Lung (tissue), 12 donors: Measurements from ENCODE around the gene GPR141. TPM values are rescaled to one million over a fixed set of nuclear protein-coding genes. Genes with fewer than 3 reads are reported as not detected.
A peak's percentile ranks its signal among the peaks of the same experiment; 100 is the strongest.

ENCODE experiments used
- ATAC-seq: fragments of 200-7000 bp; cut with Tn5 transposase; one replicate; pipeline ENCODE4 v1.9.1; 2020; ENCODE audit warnings: moderate number of reproducible peaks; ENCODE audit not compliant: insufficient read depth, low FRiP score
- DNase-seq, 3 donors: peaks; one replicate each; pipeline ENCODE4 v3.0.0-alpha.2; 2013 to 2017
- H3K27ac ChIP-seq, 2 donors: one replicate each; pipeline ENCODE4 v1.5.1; 2013; ENCODE audit warnings: mild to moderate bottlenecking in 2 of 2, moderate library complexity in 2 of 2, control low read depth in 1 of 2, inconsistent platforms in 1 of 2, low read depth in 1 of 2, low read length in 1 of 2
- H3K27me3 ChIP-seq, 3 donors: one replicate each; pipeline ENCODE4 v1.5.1; 2013; ENCODE audit warnings: low read length in 2 of 3; ENCODE audit not compliant: control insufficient read depth in 3 of 3, insufficient read depth in 3 of 3
- H3K36me3 ChIP-seq, 4 donors: one replicate each; pipeline ENCODE4 v1.5.1; 2013; ENCODE audit warnings: low read length in 4 of 4, mild to moderate bottlenecking in 1 of 4, moderate library complexity in 1 of 4; ENCODE audit not compliant: control insufficient read depth in 4 of 4, insufficient read depth in 4 of 4
- H3K4me1 ChIP-seq, 5 donors: one replicate each; pipeline ENCODE4 v1.5.1; 2013; ENCODE audit warnings: low read length in 5 of 5, mild to moderate bottlenecking in 2 of 5, moderate library complexity in 1 of 5; ENCODE audit not compliant: control insufficient read depth in 5 of 5, insufficient read depth in 5 of 5
- H3K4me3 ChIP-seq: one replicate; pipeline ENCODE4 v1.5.1; 2013; ENCODE audit warnings: mild to moderate bottlenecking, control low read depth, moderate library complexity
- H3K9ac ChIP-seq, 2 donors: one replicate each; pipeline ENCODE4 v1.5.1; 2013; ENCODE audit warnings: low read length in 2 of 2, control low read depth in 1 of 2; ENCODE audit not compliant: insufficient read depth in 1 of 2
- H3K9me3 ChIP-seq, 4 donors: one replicate each; pipeline ENCODE4 v1.5.1; 2013; ENCODE audit warnings: low read length in 3 of 4, mild to moderate bottlenecking in 1 of 4, moderate library complexity in 1 of 4; ENCODE audit not compliant: control insufficient read depth in 4 of 4, insufficient read depth in 3 of 4
- CTCF ChIP-seq: IDR thresholded peaks from 2 replicates; pipeline ENCODE4 v1.5.1; 2012; ENCODE audit warnings: mild to moderate bottlenecking; ENCODE audit errors: control extremely low read depth, extremely low read depth
- WGBS, 2 donors: extraction: QIAGEN DNeasy Blood & Tissue Kit; methylation state at CpG; one replicate each; pipeline ENCODE4 v1.1.7; 2013; 5-methylcytosine and 5-hydroxymethylcytosine counted together
- polyA plus RNA-seq, 2 donors: library from polyadenylated mRNA; stranded (reverse); fragments of 200-250 nt; gene quantifications; one replicate each; pipeline ENCODE4 v1.2.1, GENCODE V29; 2013
- total RNA-seq, 2 donors: library from RNA; depleted of rRNA in 1 of 2; stranded (reverse); fragments of >200 nt in 1 of 2; gene quantifications; one replicate each; pipeline ENCODE4 v1.2.1, GENCODE V29; 2014 to 2021
- donor health status: control.
- donor health status: control.
- donor health status: Bipolar disorder and iron deficiency.
- donor health status: healthy.
- donor health status: DM: yes; HTN: yes; CAD: no.

The GPR141 gene
- total and polyA plus RNA-seq, 4 donors, result 0.39 to 8.7 (median 4.7) TPM

GRCh38 chr7:37709631-37710509 is 26.3 kb downstream of the GPR141 start:
- Histone ChIP-seq H3K4me3 (no peak overlapping the region), H3K27me3 (no peaks in the 10 kb centered on the region), H3K36me3 (no peaks in the 10 kb centered on the region), H3K9me3 (no peaks in the 10 kb centered on the region), H3K4me1 (peaks cover 0 to 19% (median 9%) of the 10 kb centered on the region in 5 donors), H3K27ac (no peak overlapping the region), H3K9ac (no peak overlapping the region)
- no peak for TF ChIP-seq CTCF
- WGBS, 2 donors, result 77 to 89% methylated on average over 5 of the region's 5 CpGs
- DNase-seq, result no peak
- ATAC-seq, result no peak

- no peak overlapping the region for H3K4me3 ChIP-seq
- no peak for TF ChIP-seq CTCF
- H3K27ac ChIP-seq, result no peak overlapping the region
- 41 to 63% methylated on average over 2 of the region's 2 CpGs for WGBS, 2 donors
- DNase-seq (peak in 2 of 3 donors; percentile 17 to 49), ATAC-seq (no peak)
- peaks cover 0 to 5% (median under 1%) of the 10 kb centered on the region in 5 donors for H3K4me1 ChIP-seq
- H3K9me3 ChIP-seq, result no peaks in the 10 kb centered on the region
- H3K36me3 ChIP-seq, result no peaks in the 10 kb centered on the region
- no peaks in the 10 kb centered on the region for H3K27me3 ChIP-seq
- no peak overlapping the region for H3K9ac ChIP-seq
Measured at GRCh38 chr7:37713613-37714012, 30.0 kb downstream of the GPR141 start.

GRCh38 chr7:37714606-37715005 is 31.0 kb downstream of the GPR141 start:
- WGBS, 2 donors, result 11 to 36% methylated on average over 2 of the region's 2 CpGs
- DNase-seq, result peak in 1 of 3 donors; percentile 61
- TF ChIP-seq CTCF, result no peak
- no peaks in the 10 kb centered on the region for H3K36me3 ChIP-seq
- no peaks in the 10 kb centered on the region for H3K9me3 ChIP-seq
- H3K4me1 ChIP-seq, result peaks cover 0 to 5% (median 0%) of the 10 kb centered on the region in 5 donors
- no peaks in the 10 kb centered on the region for H3K27me3 ChIP-seq
- H3K4me3 ChIP-seq, result no peak overlapping the region
- no peak for ATAC-seq
- H3K9ac ChIP-seq, result no peak overlapping the region
- H3K27ac ChIP-seq, result no peak overlapping the region
